Sigmoid colon (tissue), 3 donors: Measurements from ENCODE around the gene ESRRA.

ENCODE experiments used
- POLR2A ChIP-seq, 2 donors: fragments of 450-650 bp; IDR thresholded peaks; one replicate each; pipeline ENCODE4 v1.6.1; 2016; ENCODE audit warnings: antibody characterized with exemption in 2 of 2, mild to moderate bottlenecking in 2 of 2, moderate library complexity in 2 of 2
- TF ChIP-seq, protein P1 (sequence below), 4 experiments: fragments of 450-650 bp in 3 of 4; fragments of 200-600 bp in 1 of 4; IDR thresholded peaks; one replicate each; pipeline ENCODE4 v1.5.1; 2016 to 2019; ENCODE audit warnings: antibody characterized with exemption in 4 of 4, mild to moderate bottlenecking in 3 of 4, moderate library complexity in 2 of 4

DNA sequence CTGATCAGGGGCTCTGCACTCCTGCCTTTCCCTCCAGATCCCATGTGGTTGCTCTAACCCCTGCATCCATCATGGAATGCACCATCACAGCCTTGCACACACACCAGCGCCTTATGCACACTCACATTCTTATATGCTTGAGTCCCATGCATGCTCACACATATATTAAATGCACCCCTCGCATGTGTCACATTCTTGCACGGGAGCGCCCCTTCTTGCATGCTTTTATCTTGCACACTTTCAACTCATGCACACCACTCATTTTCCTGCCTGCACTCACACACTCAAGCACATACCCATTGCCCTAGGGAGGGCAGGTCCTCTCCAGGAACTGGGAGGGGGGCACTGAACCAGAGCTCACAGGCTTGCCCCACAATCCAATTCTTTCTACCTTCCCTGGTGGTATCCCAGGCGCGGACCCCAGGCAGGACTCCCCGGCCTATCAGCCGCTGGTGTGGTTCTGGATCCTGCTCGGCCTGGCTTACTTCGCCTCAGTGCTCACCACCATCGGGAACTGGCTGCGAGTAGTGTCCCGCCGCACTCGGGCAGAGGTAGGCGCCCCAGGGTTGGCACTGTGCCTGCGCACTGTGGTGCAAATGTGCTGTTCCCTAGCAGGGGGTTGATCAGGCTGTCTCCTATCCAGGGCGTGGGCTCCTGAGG lies 7.5 kb upstream of the ESRRA start:
- no peak for TF ChIP-seq POLR2A (IDR thresholded peaks at IDR 0.05)
- TF ChIP-seq, protein P1, sequence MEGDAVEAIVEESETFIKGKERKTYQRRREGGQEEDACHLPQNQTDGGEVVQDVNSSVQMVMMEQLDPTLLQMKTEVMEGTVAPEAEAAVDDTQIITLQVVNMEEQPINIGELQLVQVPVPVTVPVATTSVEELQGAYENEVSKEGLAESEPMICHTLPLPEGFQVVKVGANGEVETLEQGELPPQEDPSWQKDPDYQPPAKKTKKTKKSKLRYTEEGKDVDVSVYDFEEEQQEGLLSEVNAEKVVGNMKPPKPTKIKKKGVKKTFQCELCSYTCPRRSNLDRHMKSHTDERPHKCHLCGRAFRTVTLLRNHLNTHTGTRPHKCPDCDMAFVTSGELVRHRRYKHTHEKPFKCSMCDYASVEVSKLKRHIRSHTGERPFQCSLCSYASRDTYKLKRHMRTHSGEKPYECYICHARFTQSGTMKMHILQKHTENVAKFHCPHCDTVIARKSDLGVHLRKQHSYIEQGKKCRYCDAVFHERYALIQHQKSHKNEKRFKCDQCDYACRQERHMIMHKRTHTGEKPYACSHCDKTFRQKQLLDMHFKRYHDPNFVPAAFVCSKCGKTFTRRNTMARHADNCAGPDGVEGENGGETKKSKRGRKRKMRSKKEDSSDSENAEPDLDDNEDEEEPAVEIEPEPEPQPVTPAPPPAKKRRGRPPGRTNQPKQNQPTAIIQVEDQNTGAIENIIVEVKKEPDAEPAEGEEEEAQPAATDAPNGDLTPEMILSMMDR (IDR thresholded peaks at IDR 0.05) = no peak
